HEK293 (cell line): ENCODE results near the gene MLLT10.

Experiments used
- CTCF ChIA-PET: fragments of 350-600 bp; formaldehyde crosslinking; extraction: SDS; loops from one replicate; lab custom pipeline; 2021; ENCODE audit warnings: antibody characterized with exemption; lab: Yijun Ruan, JAX
- POLR2A ChIA-PET: fragments of 300-600 bp; formaldehyde crosslinking; extraction: SDS; loops from one replicate; lab custom pipeline; 2020; ENCODE audit warnings: antibody characterized with exemption, inconsistent platforms; lab: Yijun Ruan, JAX
- H3K27ac ChIP-seq: fragments of 200-500 bp; sonication (Bioruptor generic); 2 replicates; pipeline ENCODE4 v1.5.1; 2014; ENCODE audit warnings: low read depth, low read length, control low read depth, inconsistent platforms; ENCODE audit errors: extremely low read depth
- H3K36me3 ChIP-seq, 2 experiments: fragments of 200-500 bp in 1 of 2; sonication (Bioruptor generic) in 1 of 2; 1 replicate in 1 of 2; 2 replicates in 1 of 2; pipeline ENCODE4 v1.5.1; 2014 to 2017; ENCODE audit warnings: inconsistent platforms in 2 of 2, low read length in 2 of 2; ENCODE audit not compliant: control insufficient read depth in 2 of 2, insufficient read depth in 1 of 2
- H3K4me1 ChIP-seq: fragments of 200-500 bp; sonication (Bioruptor generic); 2 replicates; pipeline ENCODE4 v1.5.1; 2014; ENCODE audit warnings: mild to moderate bottlenecking, low read length, inconsistent platforms; ENCODE audit not compliant: control insufficient read depth, insufficient read depth
- H3K4me3 ChIP-seq: 2 replicates; pipeline ENCODE4 v1.5.1; 2011; ENCODE audit warnings: low read depth, mild to moderate bottlenecking, control low read depth, low read length, moderate library complexity
- H3K9me3 ChIP-seq: fragments of 200-500 bp; sonication (Bioruptor generic); 2 replicates; pipeline ENCODE4 v1.5.1; 2014; ENCODE audit warnings: low read depth, low read length, inconsistent platforms; ENCODE audit not compliant: control insufficient read depth, insufficient read depth
- BCL11B ChIP-seq: fragments of 450-650 bp; formaldehyde crosslinking; IDR thresholded peaks from 2 replicates; pipeline ENCODE4 v1.5.1; 2016; ENCODE audit warnings: low read depth, missing biosample characterization, missing genetic modification characterization
- CTCF ChIP-seq: fragments of 450-650 bp; formaldehyde crosslinking; IDR thresholded peaks from 2 replicates; pipeline ENCODE4 v1.5.1; 2016; ENCODE audit warnings: missing biosample characterization, missing genetic modification characterization
- HIC1 ChIP-seq: fragments of 450-650 bp; formaldehyde crosslinking; IDR thresholded peaks from 2 replicates; pipeline ENCODE4 v1.5.1; 2016; ENCODE audit warnings: missing biosample characterization, missing genetic modification characterization
- IKZF3 ChIP-seq: fragments of 450-650 bp; IDR thresholded peaks from 2 replicates; pipeline ENCODE4 v1.5.0; 2018; ENCODE audit warnings: missing biosample characterization, mild to moderate bottlenecking, missing genetic modification characterization, moderate library complexity
- MZF1 ChIP-seq: fragments of 450-650 bp; formaldehyde crosslinking; IDR thresholded peaks from 2 replicates; pipeline ENCODE4 v1.5.1; 2017; ENCODE audit warnings: missing biosample characterization, missing genetic modification characterization, borderline replicate concordance
- ZBTB48 ChIP-seq: fragments of 450-650 bp; formaldehyde crosslinking; IDR thresholded peaks from 2 replicates; pipeline ENCODE4 v1.5.1; 2016; ENCODE audit warnings: missing biosample characterization, missing genetic modification characterization
- ZNF112 ChIP-seq: fragments of 450-650 bp; formaldehyde crosslinking; IDR thresholded peaks from 2 replicates; pipeline ENCODE4 v1.5.0; 2017; ENCODE audit warnings: missing biosample characterization, missing genetic modification characterization
- ZNF184 ChIP-seq: fragments of 450-650 bp; IDR thresholded peaks from 2 replicates; pipeline ENCODE4 v1.5.1; 2018; ENCODE audit warnings: missing biosample characterization, mild to moderate bottlenecking, missing genetic modification characterization
- ZNF391 ChIP-seq: fragments of 450-650 bp; formaldehyde crosslinking; IDR thresholded peaks from 2 replicates; pipeline ENCODE4 v1.5.1; 2016; ENCODE audit warnings: low read depth, missing biosample characterization, missing genetic modification characterization, borderline replicate concordance
- ZNF768 ChIP-seq: fragments of 450-650 bp; formaldehyde crosslinking; IDR thresholded peaks from 2 replicates; pipeline ENCODE4 v1.5.1; 2018; ENCODE audit warnings: missing biosample characterization, mild to moderate bottlenecking, missing genetic modification characterization
- ZSCAN23 ChIP-seq: fragments of 450-650 bp; formaldehyde crosslinking; IDR thresholded peaks from 2 replicates; pipeline ENCODE4 v1.5.1; 2016; ENCODE audit warnings: missing biosample characterization, missing genetic modification characterization
- TF ChIP-seq, protein P1 (sequence below): fragments of 450-650 bp; formaldehyde crosslinking; IDR thresholded peaks from 2 replicates; pipeline ENCODE4 v1.5.1; 2016; ENCODE audit warnings: missing biosample characterization, missing genetic modification characterization, borderline replicate concordance
- TF ChIP-seq, protein P2 (sequence below): fragments of 450-650 bp; formaldehyde crosslinking; IDR thresholded peaks from 2 replicates; pipeline ENCODE4 v1.5.1; 2016; ENCODE audit warnings: missing biosample characterization, missing genetic modification characterization
- TF ChIP-seq, protein P3 (sequence below): fragments of 450-650 bp; formaldehyde crosslinking; IDR thresholded peaks from 2 replicates; pipeline ENCODE4 v1.5.1; 2016; ENCODE audit warnings: missing biosample characterization, missing genetic modification characterization, low read depth
- TF ChIP-seq, protein P4 (sequence below): fragments of 450-650 bp; formaldehyde crosslinking; IDR thresholded peaks from 2 replicates; pipeline ENCODE4 v1.5.1; 2016; ENCODE audit warnings: missing biosample characterization, missing genetic modification characterization, low read depth

The MLLT10 gene

DNA sequence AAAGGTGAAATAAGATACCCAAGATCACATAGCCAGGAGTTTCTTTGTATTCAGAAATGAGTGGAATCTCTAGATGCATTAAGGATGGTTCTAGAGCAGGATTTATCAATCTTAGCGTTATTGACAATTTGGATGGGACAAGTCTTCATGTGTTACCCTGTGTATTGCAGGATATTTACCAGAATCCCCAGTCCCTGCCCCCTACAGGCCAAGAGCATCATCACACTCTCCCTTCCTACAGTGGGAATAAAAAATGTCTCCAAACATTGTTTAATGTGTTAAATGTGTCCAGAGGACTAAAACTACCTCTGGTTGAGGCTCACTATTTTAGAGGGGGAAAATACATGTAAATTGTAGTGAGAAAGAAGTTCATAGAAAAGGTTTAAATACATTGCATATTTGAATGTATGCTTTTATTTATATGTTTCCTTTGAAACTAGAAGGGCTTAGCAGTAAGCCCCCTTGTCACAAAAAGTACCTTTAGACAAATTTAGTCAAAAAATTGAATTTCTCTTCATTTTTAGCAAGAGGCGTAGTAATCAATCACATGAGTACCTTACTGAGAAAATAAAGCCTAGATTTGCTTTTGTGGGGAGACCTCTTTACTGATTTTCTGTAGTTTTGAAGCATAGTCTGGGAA, 141.2 kb downstream of the MLLT10 start (continued):
- TF ChIP-seq, protein P1, sequence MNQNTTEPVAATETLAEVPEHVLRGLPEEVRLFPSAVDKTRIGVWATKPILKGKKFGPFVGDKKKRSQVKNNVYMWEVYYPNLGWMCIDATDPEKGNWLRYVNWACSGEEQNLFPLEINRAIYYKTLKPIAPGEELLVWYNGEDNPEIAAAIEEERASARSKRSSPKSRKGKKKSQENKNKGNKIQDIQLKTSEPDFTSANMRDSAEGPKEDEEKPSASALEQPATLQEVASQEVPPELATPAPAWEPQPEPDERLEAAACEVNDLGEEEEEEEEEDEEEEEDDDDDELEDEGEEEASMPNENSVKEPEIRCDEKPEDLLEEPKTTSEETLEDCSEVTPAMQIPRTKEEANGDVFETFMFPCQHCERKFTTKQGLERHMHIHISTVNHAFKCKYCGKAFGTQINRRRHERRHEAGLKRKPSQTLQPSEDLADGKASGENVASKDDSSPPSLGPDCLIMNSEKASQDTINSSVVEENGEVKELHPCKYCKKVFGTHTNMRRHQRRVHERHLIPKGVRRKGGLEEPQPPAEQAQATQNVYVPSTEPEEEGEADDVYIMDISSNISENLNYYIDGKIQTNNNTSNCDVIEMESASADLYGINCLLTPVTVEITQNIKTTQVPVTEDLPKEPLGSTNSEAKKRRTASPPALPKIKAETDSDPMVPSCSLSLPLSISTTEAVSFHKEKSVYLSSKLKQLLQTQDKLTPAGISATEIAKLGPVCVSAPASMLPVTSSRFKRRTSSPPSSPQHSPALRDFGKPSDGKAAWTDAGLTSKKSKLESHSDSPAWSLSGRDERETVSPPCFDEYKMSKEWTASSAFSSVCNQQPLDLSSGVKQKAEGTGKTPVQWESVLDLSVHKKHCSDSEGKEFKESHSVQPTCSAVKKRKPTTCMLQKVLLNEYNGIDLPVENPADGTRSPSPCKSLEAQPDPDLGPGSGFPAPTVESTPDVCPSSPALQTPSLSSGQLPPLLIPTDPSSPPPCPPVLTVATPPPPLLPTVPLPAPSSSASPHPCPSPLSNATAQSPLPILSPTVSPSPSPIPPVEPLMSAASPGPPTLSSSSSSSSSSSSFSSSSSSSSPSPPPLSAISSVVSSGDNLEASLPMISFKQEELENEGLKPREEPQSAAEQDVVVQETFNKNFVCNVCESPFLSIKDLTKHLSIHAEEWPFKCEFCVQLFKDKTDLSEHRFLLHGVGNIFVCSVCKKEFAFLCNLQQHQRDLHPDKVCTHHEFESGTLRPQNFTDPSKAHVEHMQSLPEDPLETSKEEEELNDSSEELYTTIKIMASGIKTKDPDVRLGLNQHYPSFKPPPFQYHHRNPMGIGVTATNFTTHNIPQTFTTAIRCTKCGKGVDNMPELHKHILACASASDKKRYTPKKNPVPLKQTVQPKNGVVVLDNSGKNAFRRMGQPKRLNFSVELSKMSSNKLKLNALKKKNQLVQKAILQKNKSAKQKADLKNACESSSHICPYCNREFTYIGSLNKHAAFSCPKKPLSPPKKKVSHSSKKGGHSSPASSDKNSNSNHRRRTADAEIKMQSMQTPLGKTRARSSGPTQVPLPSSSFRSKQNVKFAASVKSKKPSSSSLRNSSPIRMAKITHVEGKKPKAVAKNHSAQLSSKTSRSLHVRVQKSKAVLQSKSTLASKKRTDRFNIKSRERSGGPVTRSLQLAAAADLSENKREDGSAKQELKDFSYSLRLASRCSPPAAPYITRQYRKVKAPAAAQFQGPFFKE (tag by site-specific recombination), result no peak
- TF ChIP-seq HIC1 (tag by site-specific recombination), result no peak
- no peak for TF ChIP-seq ZBTB48
- TF ChIP-seq BCL11B (tag by site-specific recombination), result no peak
- no peak for TF ChIP-seq CTCF
- TF ChIP-seq ZSCAN23 (tag by site-specific recombination), result no peak
- TF ChIP-seq MZF1 (tag by site-specific recombination), result peak; percentile 77; the same call in 1 of the 2 replicates

- Histone ChIP-seq H3K9me3 (no peaks in the 10 kb centered on the region), H3K4me3 (no peak overlapping the region), H3K4me1 (no peaks in the 10 kb centered on the region), H3K36me3 (peaks cover 6 to 7% of the 10 kb centered on the region in 2 experiments), H3K27ac (no peak overlapping the region)
- ChIA-PET POLR2A (no interaction called here), CTCF (interaction anchor here (0.7 to 1.3 kb wide), 2 partner anchors 55 to 543 kb away, joined by 3 to 6 read pairs; no protein-coding TSS in a partner anchor)
- TF ChIP-seq ZNF184 (tag by site-specific recombination) (no peak), IKZF3 (no peak), ZNF768 (tag by site-specific recombination) (no peak), ZNF391 (tag by site-specific recombination) (no peak), ZNF112 (tag by site-specific recombination) (no peak)
- TF ChIP-seq, protein P2, sequence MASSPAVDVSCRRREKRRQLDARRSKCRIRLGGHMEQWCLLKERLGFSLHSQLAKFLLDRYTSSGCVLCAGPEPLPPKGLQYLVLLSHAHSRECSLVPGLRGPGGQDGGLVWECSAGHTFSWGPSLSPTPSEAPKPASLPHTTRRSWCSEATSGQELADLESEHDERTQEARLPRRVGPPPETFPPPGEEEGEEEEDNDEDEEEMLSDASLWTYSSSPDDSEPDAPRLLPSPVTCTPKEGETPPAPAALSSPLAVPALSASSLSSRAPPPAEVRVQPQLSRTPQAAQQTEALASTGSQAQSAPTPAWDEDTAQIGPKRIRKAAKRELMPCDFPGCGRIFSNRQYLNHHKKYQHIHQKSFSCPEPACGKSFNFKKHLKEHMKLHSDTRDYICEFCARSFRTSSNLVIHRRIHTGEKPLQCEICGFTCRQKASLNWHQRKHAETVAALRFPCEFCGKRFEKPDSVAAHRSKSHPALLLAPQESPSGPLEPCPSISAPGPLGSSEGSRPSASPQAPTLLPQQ, result no peak
- TF ChIP-seq, protein P3, sequence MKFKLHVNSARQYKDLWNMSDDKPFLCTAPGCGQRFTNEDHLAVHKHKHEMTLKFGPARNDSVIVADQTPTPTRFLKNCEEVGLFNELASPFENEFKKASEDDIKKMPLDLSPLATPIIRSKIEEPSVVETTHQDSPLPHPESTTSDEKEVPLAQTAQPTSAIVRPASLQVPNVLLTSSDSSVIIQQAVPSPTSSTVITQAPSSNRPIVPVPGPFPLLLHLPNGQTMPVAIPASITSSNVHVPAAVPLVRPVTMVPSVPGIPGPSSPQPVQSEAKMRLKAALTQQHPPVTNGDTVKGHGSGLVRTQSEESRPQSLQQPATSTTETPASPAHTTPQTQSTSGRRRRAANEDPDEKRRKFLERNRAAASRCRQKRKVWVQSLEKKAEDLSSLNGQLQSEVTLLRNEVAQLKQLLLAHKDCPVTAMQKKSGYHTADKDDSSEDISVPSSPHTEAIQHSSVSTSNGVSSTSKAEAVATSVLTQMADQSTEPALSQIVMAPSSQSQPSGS, result no peak
- TF ChIP-seq, protein P4, sequence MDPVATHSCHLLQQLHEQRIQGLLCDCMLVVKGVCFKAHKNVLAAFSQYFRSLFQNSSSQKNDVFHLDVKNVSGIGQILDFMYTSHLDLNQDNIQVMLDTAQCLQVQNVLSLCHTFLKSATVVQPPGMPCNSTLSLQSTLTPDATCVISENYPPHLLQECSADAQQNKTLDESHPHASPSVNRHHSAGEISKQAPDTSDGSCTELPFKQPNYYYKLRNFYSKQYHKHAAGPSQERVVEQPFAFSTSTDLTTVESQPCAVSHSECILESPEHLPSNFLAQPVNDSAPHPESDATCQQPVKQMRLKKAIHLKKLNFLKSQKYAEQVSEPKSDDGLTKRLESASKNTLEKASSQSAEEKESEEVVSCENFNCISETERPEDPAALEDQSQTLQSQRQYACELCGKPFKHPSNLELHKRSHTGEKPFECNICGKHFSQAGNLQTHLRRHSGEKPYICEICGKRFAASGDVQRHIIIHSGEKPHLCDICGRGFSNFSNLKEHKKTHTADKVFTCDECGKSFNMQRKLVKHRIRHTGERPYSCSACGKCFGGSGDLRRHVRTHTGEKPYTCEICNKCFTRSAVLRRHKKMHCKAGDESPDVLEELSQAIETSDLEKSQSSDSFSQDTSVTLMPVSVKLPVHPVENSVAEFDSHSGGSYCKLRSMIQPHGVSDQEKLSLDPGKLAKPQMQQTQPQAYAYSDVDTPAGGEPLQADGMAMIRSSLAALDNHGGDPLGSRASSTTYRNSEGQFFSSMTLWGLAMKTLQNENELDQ (tag by site-specific recombination), result no peak
These were observed 143.5 kb downstream of the MLLT10 start for GRCh38 chr10:21677551-21677950.
